ENCODE results near the gene ZNF142.

The ZNF142 gene

DNA sequence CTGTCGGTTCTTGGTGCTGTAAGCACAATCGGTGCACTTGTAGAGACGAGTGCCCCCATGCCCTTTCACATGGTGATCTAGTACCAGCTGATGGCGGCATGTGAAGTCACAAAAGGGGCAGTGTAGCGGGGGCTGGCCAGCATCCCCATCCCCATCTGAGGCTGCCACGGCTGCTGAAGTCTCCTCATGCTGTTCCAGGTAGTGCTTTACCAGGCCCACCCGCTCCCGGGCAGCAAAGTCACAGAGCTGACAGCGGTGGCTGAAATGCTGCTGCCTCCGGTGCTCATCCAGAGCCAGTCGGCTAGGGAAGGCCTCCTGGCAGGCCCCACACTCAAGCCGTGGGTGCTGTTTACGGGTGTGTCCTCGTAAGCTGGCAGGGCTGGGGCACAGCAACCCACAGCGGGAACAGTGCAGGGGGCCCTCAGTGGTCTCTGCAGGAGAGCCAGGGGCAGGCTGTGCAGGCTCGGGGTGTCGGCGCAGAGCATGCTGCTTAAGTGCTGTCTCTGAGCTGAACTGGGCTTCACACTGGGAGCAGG lies 17.2 kb downstream of the ZNF142 start:
- no peak for DNase-seq (ENCODE audit: low spot score in 2 of 2)
- H3K27me3 Mint-ChIP-seq, result no peaks in the 10 kb centered on the region
- ATAC-seq (ENCODE audit: low read depth), result no peak
- no peak overlapping the region for H3K27ac Mint-ChIP-seq
- peaks cover 22% of the 10 kb centered on the region for H3K36me3 Mint-ChIP-seq
- H3K9me3 Mint-ChIP-seq, result no peaks in the 10 kb centered on the region
- no peaks in the 10 kb centered on the region for H3K4me1 Mint-ChIP-seq
- H3K4me3 Mint-ChIP-seq, result no peak overlapping the region

DNA sequence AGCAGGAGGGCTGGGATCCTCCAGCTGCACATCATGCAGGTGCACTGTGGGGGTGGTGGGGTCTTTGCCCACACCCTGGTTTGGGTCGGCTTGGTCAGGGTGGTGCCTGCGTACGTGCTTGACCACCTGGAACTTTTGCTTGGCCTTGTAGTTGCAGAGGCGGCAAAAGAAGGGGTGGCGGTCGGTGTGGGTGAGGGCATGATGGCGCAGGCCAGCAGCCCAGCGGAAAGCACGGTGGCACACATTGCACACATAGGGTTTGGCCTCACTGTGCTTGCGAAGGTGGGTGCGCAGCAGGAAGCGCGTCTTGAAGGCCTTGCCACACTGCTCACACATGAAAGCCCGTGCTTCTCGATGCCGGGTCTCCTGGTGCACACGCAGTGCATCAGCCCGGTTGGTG lies 21.1 kb downstream of the ZNF142 start:
- DNase-seq (ENCODE audit: low spot score in 2 of 2) (no peak), ATAC-seq (ENCODE audit: low read depth) (no peak)
- H3K27ac Mint-ChIP-seq, result no peak overlapping the region
- H3K36me3 Mint-ChIP-seq, result peaks cover 22% of the 10 kb centered on the region
- no peaks in the 10 kb centered on the region for H3K27me3 Mint-ChIP-seq
- H3K4me3 Mint-ChIP-seq, result no peak overlapping the region
- H3K9me3 Mint-ChIP-seq, result no peaks in the 10 kb centered on the region
- no peaks in the 10 kb centered on the region for H3K4me1 Mint-ChIP-seq

DNA sequence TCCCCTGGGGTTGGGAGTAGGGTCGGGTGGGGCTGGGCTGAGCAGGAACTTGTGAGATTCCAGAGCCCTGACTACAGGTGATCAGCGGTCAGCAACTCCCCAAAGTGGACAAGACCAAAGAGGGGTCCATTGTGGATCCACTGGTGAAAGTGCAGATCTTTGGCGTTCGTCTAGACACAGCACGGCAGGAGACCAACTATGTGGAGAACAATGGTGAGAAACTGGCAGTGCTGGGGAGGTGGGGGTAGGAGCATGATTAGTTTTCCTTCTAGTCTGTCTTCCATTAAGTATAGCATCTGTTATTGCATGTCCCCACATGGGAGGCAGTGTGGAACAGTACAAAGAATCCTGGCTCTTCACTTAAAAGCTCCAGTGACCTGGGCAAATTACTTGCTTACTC lies 23.7 kb downstream of the ZNF142 start:
- no peaks in the 10 kb centered on the region for H3K27me3 Mint-ChIP-seq
- H3K36me3 Mint-ChIP-seq, result peaks cover 22% of the 10 kb centered on the region
- ATAC-seq (ENCODE audit: low read depth) (no peak), DNase-seq (ENCODE audit: low spot score in 2 of 2) (no peak)
- no peak overlapping the region for H3K27ac Mint-ChIP-seq
- H3K4me3 Mint-ChIP-seq, result no peak overlapping the region
- no peaks in the 10 kb centered on the region for H3K4me1 Mint-ChIP-seq
- H3K9me3 Mint-ChIP-seq, result no peaks in the 10 kb centered on the region

DNA sequence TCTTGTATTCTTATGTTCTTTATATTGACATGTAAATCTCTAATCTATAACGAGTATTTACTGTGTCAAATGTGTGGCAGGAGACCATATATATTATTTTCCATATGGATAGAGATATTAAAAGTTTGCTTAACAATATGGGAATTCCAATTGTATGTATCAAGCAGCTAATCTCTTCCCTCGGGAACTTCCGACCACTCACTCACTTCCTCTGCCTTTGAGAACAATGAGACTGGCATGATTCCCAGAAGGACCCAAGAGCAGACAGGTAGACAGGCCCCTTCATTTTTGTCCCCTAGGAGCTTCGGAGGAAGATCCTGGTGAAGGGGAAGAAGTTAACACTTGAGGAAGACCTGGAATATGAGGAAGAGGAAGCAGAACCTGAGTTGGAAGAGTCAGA lies 27.6 kb downstream of the ZNF142 start:
- no peak for DNase-seq (ENCODE audit: low spot score in 2 of 2)
- ATAC-seq (ENCODE audit: low read depth), result no peak
- no peaks in the 10 kb centered on the region for H3K27me3 Mint-ChIP-seq
- H3K27ac Mint-ChIP-seq, result no peak overlapping the region
- H3K36me3 Mint-ChIP-seq, result peaks cover 6% of the 10 kb centered on the region
- no peaks in the 10 kb centered on the region for H3K9me3 Mint-ChIP-seq
- no peak overlapping the region for H3K4me3 Mint-ChIP-seq
- H3K4me1 Mint-ChIP-seq, result no peaks in the 10 kb centered on the region

DNA sequence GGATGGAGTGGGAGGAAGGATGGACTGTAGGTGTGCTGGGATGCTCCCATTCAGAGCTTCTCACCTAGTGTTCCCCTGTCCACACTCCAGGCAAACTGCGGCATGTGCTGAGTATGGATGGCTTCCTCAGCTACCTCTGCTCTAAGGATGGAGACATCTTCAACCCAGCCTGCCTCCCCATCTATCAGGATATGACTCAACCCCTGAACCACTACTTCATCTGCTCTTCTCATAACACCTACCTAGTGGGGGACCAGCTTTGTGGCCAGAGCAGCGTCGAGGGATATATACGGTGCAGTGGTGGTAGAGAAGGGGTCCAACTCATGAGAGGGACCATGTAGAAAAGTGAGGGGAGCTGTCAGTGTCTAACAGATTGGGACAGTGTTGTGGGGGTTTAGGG lies 31.5 kb downstream of the ZNF142 start:
- Mint-ChIP-seq H3K27me3 (no peaks in the 10 kb centered on the region), H3K4me1 (no peaks in the 10 kb centered on the region), H3K4me3 (no peak overlapping the region), H3K36me3 (no peaks in the 10 kb centered on the region), H3K27ac (no peak overlapping the region), H3K9me3 (no peaks in the 10 kb centered on the region)
- ATAC-seq (ENCODE audit: low read depth) (no peak), DNase-seq (ENCODE audit: low spot score in 2 of 2) (no peak)

DNA sequence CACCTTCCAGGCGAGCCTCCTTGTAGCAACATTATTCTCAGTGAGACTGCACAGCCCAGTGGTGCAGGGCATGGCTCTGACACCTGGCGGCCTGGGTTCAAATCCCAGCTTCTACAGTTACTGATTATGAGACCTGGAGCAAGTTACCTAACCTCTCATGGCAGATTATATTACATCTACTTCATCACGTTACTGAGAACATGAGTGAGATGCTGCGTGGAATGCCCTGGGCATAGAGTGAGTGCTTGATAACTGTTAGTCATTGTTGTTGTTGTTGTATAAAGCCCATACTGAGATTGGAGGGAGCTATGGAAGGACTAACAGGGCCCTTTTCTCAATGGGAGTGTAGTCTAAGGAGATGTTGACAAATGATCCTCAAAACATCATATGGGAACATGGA lies 33.1 kb downstream of the ZNF142 start:
- Mint-ChIP-seq H3K36me3 (no peaks in the 10 kb centered on the region), H3K4me1 (no peaks in the 10 kb centered on the region), H3K9me3 (no peaks in the 10 kb centered on the region), H3K4me3 (no peak overlapping the region), H3K27me3 (peaks cover under 1% of the 10 kb centered on the region), H3K27ac (no peak overlapping the region)
- ATAC-seq (ENCODE audit: low read depth) (no peak), DNase-seq (ENCODE audit: low spot score in 2 of 2) (no peak)

DNA sequence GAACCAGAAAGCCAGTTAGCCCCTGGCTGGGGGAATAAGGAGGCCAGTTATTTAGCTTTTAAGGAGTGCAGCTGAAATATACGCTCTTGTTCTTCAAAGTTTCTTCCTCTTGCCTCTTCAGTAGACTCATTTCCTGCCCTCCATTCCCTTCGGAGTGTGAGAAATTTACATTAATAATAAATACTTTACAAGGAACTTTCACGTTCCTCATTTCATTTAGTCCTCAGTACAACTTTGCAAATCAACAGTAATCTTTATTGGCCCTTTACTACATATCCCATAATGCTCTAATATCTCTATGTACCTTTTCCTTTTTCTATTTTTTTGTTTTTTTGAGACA lies 36.1 kb downstream of the ZNF142 start:
- peaks cover 8% of the 10 kb centered on the region for H3K27me3 Mint-ChIP-seq
- H3K9me3 Mint-ChIP-seq, result no peaks in the 10 kb centered on the region
- peaks cover 3% of the 10 kb centered on the region for H3K4me1 Mint-ChIP-seq
- H3K27ac Mint-ChIP-seq, result no peak overlapping the region
- H3K4me3 Mint-ChIP-seq, result no peak overlapping the region
- ATAC-seq (ENCODE audit: low read depth), result no peak
- H3K36me3 Mint-ChIP-seq, result peaks cover 1% of the 10 kb centered on the region
- DNase-seq (ENCODE audit: low spot score in 2 of 2), result no peak

DNA sequence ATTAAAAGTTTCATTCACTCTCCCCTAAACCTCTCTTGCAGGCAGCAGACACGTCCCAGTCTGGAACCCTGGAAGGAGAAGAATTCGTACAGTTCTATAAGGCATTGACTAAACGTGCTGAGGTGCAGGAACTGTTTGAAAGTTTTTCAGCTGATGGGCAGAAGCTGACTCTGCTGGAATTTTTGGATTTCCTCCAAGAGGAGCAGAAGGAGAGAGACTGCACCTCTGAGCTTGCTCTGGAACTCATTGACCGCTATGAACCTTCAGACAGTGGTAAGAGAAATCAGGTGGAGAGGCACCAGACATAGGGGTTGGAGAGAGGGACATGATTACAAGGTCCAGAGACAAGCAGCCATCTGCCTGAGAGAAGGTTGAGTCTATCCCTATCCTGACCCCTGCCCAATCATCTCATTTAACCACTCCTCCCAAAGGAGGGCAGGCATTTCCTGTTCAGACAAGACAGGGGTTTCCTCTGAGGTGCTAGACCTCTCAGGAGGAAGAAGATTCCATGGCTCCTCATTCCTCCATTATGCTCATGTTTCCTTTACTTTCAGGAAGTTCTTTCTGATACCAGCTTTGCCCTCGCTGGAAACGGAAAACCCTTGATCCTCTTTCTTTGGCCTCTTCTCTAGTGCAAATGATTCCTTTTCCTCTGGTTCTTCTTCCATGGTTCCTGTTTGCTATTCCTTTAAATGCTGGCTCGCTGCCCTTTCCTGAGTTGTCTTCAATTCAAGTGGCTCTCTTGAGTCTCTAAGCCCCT lies 36.6 kb downstream of the ZNF142 start:
- no peaks in the 10 kb centered on the region for H3K9me3 Mint-ChIP-seq
- H3K27me3 Mint-ChIP-seq, result peaks cover 8% of the 10 kb centered on the region
- DNase-seq (ENCODE audit: low spot score in 2 of 2) (no peak), ATAC-seq (ENCODE audit: low read depth) (no peak)
- no peak overlapping the region for H3K27ac Mint-ChIP-seq
- H3K36me3 Mint-ChIP-seq, result peaks cover 1% of the 10 kb centered on the region
- peaks cover 3% of the 10 kb centered on the region for H3K4me1 Mint-ChIP-seq
- H3K4me3 Mint-ChIP-seq, result no peak overlapping the region

DNA sequence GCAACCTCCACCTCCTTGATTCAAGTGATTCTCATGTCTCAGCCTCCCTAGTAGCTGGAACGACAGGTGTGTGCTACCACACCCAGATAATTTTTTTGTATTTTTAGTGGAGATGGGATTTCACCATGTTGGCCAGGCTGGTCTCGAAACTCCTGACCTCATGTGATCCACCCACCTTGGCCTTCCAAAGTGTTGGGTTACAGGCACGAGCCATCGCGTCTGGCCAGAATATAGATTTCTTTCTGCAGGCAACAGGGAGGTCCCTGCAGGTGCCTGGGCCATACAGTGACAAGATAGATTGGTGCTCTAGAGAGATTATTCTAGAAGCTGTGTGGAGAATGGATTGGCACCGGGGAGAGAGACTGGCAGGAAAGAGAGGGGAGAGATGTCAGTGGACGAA lies 38.4 kb downstream of the ZNF142 start:
- H3K27me3 Mint-ChIP-seq, result peaks cover 8% of the 10 kb centered on the region
- H3K36me3 Mint-ChIP-seq, result peaks cover 1% of the 10 kb centered on the region
- ATAC-seq (ENCODE audit: low read depth), result no peak
- H3K9me3 Mint-ChIP-seq, result no peaks in the 10 kb centered on the region
- H3K4me1 Mint-ChIP-seq, result peaks cover 3% of the 10 kb centered on the region
- H3K27ac Mint-ChIP-seq, result no peak overlapping the region
- no peak for DNase-seq (ENCODE audit: low spot score in 2 of 2)
- H3K4me3 Mint-ChIP-seq, result no peak overlapping the region

DNA sequence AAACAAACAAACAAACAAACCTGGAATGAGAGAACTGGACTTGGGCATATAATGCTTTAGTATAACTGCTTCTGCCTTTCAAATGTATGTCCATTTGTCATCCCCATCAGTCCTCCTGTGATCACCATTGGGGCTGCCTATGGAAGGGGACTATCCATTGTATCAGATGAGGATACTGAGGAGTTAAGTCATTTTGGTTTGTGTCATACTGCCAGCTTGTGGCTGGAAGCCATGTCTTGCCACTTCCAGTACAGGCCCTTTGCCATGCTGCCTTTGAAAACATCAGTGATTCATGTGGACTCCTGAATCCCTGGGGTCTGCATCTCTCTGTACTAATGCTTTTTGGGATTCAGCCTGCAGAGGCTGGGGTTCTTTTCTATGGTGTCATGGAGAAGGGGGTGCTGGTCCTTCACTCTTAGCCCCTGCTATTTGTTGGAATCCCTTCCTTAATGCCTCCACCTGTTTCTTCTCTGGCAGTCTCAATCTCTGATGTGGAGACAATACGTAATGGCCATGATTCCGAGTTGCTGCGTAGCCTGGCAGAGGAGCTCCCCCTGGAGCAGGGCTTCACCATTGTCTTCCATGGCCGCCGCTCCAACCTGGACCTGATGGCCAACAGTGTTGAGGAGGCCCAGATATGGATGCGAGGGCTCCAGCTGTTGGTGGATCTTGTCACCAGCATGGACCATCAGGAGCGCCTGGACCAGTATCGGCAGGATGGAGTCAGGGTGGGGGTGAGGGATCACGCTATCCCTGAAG lies 41.1 kb downstream of the ZNF142 start:
- DNase-seq (ENCODE audit: low spot score in 2 of 2), result no peak
- no peak overlapping the region for H3K4me3 Mint-ChIP-seq

DNA sequence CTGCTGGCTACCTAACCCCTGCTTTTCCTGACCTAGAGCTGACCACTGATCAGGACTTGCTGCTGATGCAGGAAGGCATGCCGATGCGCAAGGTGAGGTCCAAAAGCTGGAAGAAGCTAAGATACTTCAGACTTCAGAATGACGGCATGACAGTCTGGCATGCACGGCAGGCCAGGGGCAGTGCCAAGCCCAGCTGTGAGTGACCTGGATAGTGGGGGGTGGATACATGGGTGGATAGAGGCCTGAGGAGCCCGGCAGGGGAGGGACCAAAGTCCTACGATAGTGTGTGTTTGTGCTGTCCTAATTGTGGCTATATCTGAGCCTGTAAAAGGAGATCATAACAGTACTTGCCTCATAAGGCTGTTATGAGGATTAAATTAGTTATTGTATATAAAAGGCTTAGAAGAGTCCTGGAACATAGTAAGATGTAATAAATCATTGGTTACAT lies 43.5 kb downstream of the ZNF142 start:
- no peak for DNase-seq (ENCODE audit: low spot score in 2 of 2)
- no peaks in the 10 kb centered on the region for H3K4me1 Mint-ChIP-seq
- no peak overlapping the region for H3K4me3 Mint-ChIP-seq
- no peak overlapping the region for H3K27ac Mint-ChIP-seq
- H3K36me3 Mint-ChIP-seq, result no peaks in the 10 kb centered on the region
- H3K27me3 Mint-ChIP-seq, result peaks cover 4% of the 10 kb centered on the region
- no peaks in the 10 kb centered on the region for H3K9me3 Mint-ChIP-seq
- ATAC-seq (ENCODE audit: low read depth), result no peak

More for the DNA sequence above, 41.1 kb downstream of the ZNF142 start:
- ATAC-seq (ENCODE audit: low read depth), result no peak
- Mint-ChIP-seq H3K4me1 (peaks cover 3% of the 10 kb centered on the region), H3K36me3 (peaks cover 1% of the 10 kb centered on the region), H3K9me3 (no peaks in the 10 kb centered on the region), H3K27me3 (peaks cover 8% of the 10 kb centered on the region), H3K27ac (no peak overlapping the region)

DNA sequence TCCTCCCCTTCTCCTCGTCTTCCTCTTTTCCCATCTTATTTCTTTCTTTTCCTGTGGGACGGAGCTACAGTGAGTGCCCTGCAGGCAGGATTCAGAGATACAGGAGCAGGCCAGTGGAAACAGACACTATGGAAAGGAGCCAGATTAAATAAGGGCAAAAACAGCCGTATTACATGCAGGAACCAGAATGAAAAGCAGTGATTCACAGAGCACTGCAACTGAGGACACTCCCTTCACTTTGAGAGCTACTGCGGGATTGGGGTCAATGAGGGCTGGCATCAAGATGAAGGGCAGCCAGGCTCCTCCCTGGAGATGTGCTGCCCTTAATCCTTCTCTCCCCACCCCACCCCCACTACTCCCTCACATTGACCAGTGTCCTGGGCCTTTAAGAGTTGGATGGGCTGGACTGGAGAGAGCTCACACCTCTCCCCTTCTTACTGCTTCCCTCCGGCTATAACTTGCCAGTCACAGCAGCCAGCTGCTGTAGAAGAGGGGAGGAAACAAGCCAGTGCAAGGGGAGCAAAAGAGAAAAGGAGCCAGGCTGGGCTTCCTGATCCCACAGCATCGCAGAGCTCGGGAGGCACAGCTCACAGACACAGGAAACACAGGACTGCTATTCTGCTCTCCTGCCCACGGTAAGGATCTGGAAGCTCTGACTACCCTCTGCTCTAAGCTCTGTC lies 51.8 kb downstream of the ZNF142 start, which contains the start of gene PLCD4:
Gene PLCD4, plus strand, starts transcription at position 464 of the 680 bp plus-strand sequence. CDS start 7,841 bp downstream, outside the sequence.
- Mint-ChIP-seq H3K27ac (no peak within 1 kb of the TSS), H3K36me3 (peaks cover 2% of the 10 kb centered on the region), H3K9me3 (peaks cover 2% of the 10 kb centered on the region), H3K27me3 (peaks cover 8% of the 10 kb centered on the region), H3K4me1 (peaks cover 2% of the 10 kb centered on the region), H3K4me3 (no peak within 1 kb of the TSS)
- DNase-seq (ENCODE audit: low spot score in 2 of 2) (no peak), ATAC-seq (ENCODE audit: low read depth) (no peak)

DNA sequence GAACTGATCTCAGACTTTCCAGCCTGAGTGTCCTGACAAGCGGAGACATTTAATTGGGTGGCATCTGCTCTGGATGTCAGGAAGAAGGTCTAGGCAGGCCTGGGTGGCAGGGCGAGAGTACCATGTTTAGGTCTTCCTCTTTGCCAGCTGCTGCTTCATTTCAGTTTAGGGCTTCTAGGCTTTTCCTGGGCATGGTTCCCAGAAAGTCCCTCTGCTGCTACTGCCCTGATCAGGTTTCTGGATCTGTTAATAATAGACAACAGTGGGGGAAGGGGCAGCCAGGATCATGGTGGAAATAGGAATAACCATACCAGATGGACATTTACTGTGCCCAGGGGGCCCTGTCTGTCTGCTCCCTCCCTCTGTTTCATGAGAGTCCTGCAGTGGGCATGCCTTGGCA lies 54.0 kb downstream of the ZNF142 start:
- Mint-ChIP-seq H3K4me3 (no peak overlapping the region), H3K27me3 (peaks cover 8% of the 10 kb centered on the region), H3K27ac (no peak overlapping the region), H3K36me3 (peaks cover 2% of the 10 kb centered on the region), H3K4me1 (peaks cover 3% of the 10 kb centered on the region), H3K9me3 (peaks cover 2% of the 10 kb centered on the region)
- ATAC-seq (ENCODE audit: low read depth), result no peak
- DNase-seq (ENCODE audit: low spot score in 2 of 2), result no peak
